Keratinocyte (primary cell): ENCODE data around the gene PACSIN2. TPM values are rescaled to one million over a fixed set of nuclear protein-coding genes. Genes with fewer than 3 reads are reported as not detected.

Experiments
- DNase-seq: peaks from one replicate; pipeline ENCODE4 v3.0.0-alpha.2; 2011; ENCODE audit warnings: low read depth, missing footprints, low spot score
- FAIRE-seq: peaks from 2 replicates; lab custom pipeline; 2011; peaks lifted over from hg19 to GRCh38; lab: Jason Lieb, UNC
- H2AFZ ChIP-seq: 2 replicates; pipeline ENCODE4 v1.6.0; 2012; ENCODE audit warnings: low read length, control low read depth, inconsistent platforms; ENCODE audit not compliant: control insufficient read depth
- H3K27ac ChIP-seq: 2 replicates; pipeline ENCODE4 v1.5.1; 2011; ENCODE audit warnings: low read length; ENCODE audit not compliant: control insufficient read depth, insufficient read depth
- H3K27me3 ChIP-seq: 3 replicates; pipeline ENCODE4 v1.6.0; 2011; ENCODE audit warnings: low read length; ENCODE audit not compliant: control insufficient read depth, insufficient read depth; ENCODE audit errors: extremely low read depth
- H3K36me3 ChIP-seq, 2 experiments: 2 replicates in 1 of 2; 3 replicates in 1 of 2; pipeline ENCODE4 v1.5.1; 2011; ENCODE audit warnings: low read length in 2 of 2, mild to moderate bottlenecking in 1 of 2; ENCODE audit not compliant: control insufficient read depth in 2 of 2, insufficient read depth in 2 of 2; ENCODE audit errors: extremely low read depth in 1 of 2
- H3K4me1 ChIP-seq: 3 replicates; pipeline ENCODE4 v1.5.1; 2011; ENCODE audit warnings: low read length; ENCODE audit not compliant: control insufficient read depth, insufficient read depth; ENCODE audit errors: extremely low read depth
- H3K4me2 ChIP-seq: 3 replicates; pipeline ENCODE4 v1.6.0; 2011; ENCODE audit warnings: low read depth, low read length; ENCODE audit not compliant: control insufficient read depth, insufficient read depth; ENCODE audit errors: extremely low read depth
- H3K4me3 ChIP-seq, 3 experiments: fragments of 200-600 bp in 1 of 3; sonication (generic) in 1 of 3; 2 replicates in 2 of 3; 3 replicates in 1 of 3; pipeline ENCODE4 v1.5.1; 2011 to 2016; ENCODE audit warnings: low read length in 3 of 3, mild to moderate bottlenecking in 3 of 3, control low read depth in 2 of 3, inconsistent platforms in 1 of 3, low read depth in 1 of 3, mixed read lengths in 1 of 3, mixed run types in 1 of 3, moderate library complexity in 1 of 3; ENCODE audit not compliant: control insufficient read depth in 2 of 3, insufficient read depth in 2 of 3; ENCODE audit errors: extremely low read depth in 1 of 3
- H3K79me2 ChIP-seq: 2 replicates; pipeline ENCODE4 v1.6.0; 2012; ENCODE audit warnings: low read length; ENCODE audit not compliant: control insufficient read depth, insufficient read depth
- H3K9ac ChIP-seq: 3 replicates; pipeline ENCODE4 v1.6.0; 2011; ENCODE audit warnings: low read length; ENCODE audit not compliant: control insufficient read depth, insufficient read depth; ENCODE audit errors: extremely low read depth
- H3K9me1 ChIP-seq: 3 replicates; pipeline ENCODE4 v1.6.0; 2011; ENCODE audit warnings: low read length; ENCODE audit not compliant: control insufficient read depth, insufficient read depth; ENCODE audit errors: extremely low read depth
- H3K9me3 ChIP-seq: 2 replicates; pipeline ENCODE4 v1.5.1; 2012; ENCODE audit warnings: low read depth, low read length; ENCODE audit not compliant: control insufficient read depth
- H4K20me1 ChIP-seq: 3 replicates; pipeline ENCODE4 v1.6.0; 2011; ENCODE audit warnings: low read length; ENCODE audit not compliant: control insufficient read depth, insufficient read depth; ENCODE audit errors: extremely low read depth
- EZH2 ChIP-seq: IDR thresholded peaks from one replicate; pipeline ENCODE4 v1.6.1; 2012; ENCODE audit warnings: inconsistent platforms, mild to moderate bottlenecking, low read length, moderate library complexity
- dilution Hi-C: fragments of 300-500 bp; cut with MboI; formaldehyde crosslinking; loops from one replicate; pipeline ENCODE4 v1.7.0; 2020; ENCODE audit warnings: low sequenced_read_pairs; ENCODE audit not compliant: extremely low pct_ligation_motif_present
- polyA plus RNA-seq, 5 experiments: library from polyadenylated mRNA; depleted of rRNA in 3 of 5; stranded (reverse) in 3 of 5; stranded (forward) in 1 of 5; unstranded in 1 of 5; fragments of >200 nt; gene quantifications; 1 replicate in 1 of 5; 2 replicates in 3 of 5; 3 replicates in 1 of 5; pipeline versions ENCODE4 v1.2.1 to v1.2.3, GENCODE V29; 2011 to 2012; ENCODE audit warnings: missing spikeins in 2 of 5, low read depth in 1 of 5, low replicate concordance in 1 of 5
- TF ChIP-seq, protein P1 (sequence below), 3 experiments: IDR thresholded peaks in 1 of 3; conservative IDR thresholded peaks in 1 of 3; optimal IDR thresholded peaks in 1 of 3; 2 replicates in 2 of 3; 3 replicates in 1 of 3; pipeline versions ENCODE3 to v1.5.1; 2011; ENCODE audit warnings: low read length in 3 of 3, mild to moderate bottlenecking in 3 of 3, moderate library complexity in 2 of 3, control low read depth in 1 of 3, inconsistent platforms in 1 of 3; ENCODE audit not compliant: insufficient read depth in 2 of 3; ENCODE audit errors: extremely low read depth in 1 of 3

PACSIN2 gene
- polyA plus RNA-seq, 1 donor (not counting 4 experiments of a cell fraction or from before 2014, with no cell fraction given): 55.5 TPM

DNA sequence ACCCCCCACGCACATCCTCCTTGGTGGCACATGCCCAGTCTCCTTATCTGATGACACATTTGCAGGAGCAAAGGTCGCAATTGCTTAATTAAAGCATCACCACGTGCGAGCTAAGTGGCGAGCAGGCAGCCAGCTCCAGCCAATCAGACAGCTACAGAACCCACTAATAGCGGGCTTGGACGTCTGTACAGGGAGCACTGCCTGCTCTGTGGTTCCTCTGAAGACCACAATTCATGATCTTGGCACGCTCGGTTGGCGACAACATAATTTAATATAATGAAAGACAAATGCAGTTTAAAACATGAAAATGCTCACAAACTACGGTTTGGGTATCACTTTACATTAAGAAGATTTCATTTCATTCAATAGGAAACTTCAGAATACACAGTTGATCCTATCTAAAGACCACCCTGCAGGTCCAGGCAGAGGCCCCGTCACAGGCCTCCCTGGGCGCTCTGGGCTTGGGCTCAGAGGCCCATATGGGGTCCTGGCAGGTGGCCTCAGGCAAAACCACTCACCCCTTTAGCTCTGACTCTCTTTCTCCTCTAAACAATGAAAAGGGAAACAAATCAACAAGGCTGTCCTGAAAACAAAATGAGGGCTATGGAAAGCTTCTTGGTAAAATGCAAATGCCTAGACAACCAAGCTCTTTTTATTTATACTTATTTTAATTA lies 10.4 kb downstream of the PACSIN2 start:
- FAIRE-seq: no peak
- peaks cover 74% of the 10 kb centered on the region for H3K4me1 ChIP-seq
- H3K36me3 ChIP-seq: peaks cover 0 to 3% of the 10 kb centered on the region in 2 experiments
- peaks cover 26% of the 10 kb centered on the region for H3K9me1 ChIP-seq
- DNase-seq: no peak
- H4K20me1 ChIP-seq: peaks cover 19% of the 10 kb centered on the region
- no peak overlapping the region for H3K4me3 ChIP-seq
- H3K79me2 ChIP-seq: peaks cover 93% of the 10 kb centered on the region
- TF ChIP-seq, protein P1, sequence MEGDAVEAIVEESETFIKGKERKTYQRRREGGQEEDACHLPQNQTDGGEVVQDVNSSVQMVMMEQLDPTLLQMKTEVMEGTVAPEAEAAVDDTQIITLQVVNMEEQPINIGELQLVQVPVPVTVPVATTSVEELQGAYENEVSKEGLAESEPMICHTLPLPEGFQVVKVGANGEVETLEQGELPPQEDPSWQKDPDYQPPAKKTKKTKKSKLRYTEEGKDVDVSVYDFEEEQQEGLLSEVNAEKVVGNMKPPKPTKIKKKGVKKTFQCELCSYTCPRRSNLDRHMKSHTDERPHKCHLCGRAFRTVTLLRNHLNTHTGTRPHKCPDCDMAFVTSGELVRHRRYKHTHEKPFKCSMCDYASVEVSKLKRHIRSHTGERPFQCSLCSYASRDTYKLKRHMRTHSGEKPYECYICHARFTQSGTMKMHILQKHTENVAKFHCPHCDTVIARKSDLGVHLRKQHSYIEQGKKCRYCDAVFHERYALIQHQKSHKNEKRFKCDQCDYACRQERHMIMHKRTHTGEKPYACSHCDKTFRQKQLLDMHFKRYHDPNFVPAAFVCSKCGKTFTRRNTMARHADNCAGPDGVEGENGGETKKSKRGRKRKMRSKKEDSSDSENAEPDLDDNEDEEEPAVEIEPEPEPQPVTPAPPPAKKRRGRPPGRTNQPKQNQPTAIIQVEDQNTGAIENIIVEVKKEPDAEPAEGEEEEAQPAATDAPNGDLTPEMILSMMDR (optimal IDR thresholded peaks at IDR 0.05 in 1 of 3, IDR thresholded peaks at IDR 0.05 in 1 of 3, conservative IDR thresholded peaks at IDR 0.05 in 1 of 3; ENCODE audit: extremely low read depth in 1 of 3, insufficient read depth in 2 of 3, low read length in 3 of 3): no peak
- no peak for TF ChIP-seq EZH2
- H2AFZ ChIP-seq: no peak overlapping the region
- no peaks in the 10 kb centered on the region for H3K9me3 ChIP-seq
- H3K9ac ChIP-seq: no peak overlapping the region
- no peak overlapping the region for H3K4me2 ChIP-seq
- H3K27me3 ChIP-seq: no peaks in the 10 kb centered on the region
- dilution Hi-C loops: no loop called here
- H3K27ac ChIP-seq: peak overlapping the region; percentile 71

- Histone ChIP-seq H3K27me3 (no peaks in the 10 kb centered on the region), H3K9me3 (no peaks in the 10 kb centered on the region), H2AFZ (no peak overlapping the region), H3K27ac (peak overlapping the region; percentile 92), H3K4me2 (peak overlapping the region; percentile 75), H3K36me3 (peaks cover 0 to 3% of the 10 kb centered on the region in 2 experiments), H3K9me1 (peaks cover 21% of the 10 kb centered on the region), H3K4me1 (peaks cover 78% of the 10 kb centered on the region), H3K9ac (peak overlapping the region; percentile 32), H3K4me3 (peak overlapping the region in 2 of 3 experiments; percentile 19 to 22), H3K79me2 (peaks cover 91% of the 10 kb centered on the region), H4K20me1 (peaks cover 11% of the 10 kb centered on the region)
- dilution Hi-C loops: no loop called here
- FAIRE-seq (peak; percentile 97), DNase-seq (no peak)
- TF ChIP-seq, protein P1 (optimal IDR thresholded peaks at IDR 0.05 in 1 of 3, IDR thresholded peaks at IDR 0.05 in 1 of 3, conservative IDR thresholded peaks at IDR 0.05 in 1 of 3; ENCODE audit: extremely low read depth in 1 of 3, insufficient read depth in 2 of 3, low read length in 3 of 3): no peak
- no peak for TF ChIP-seq EZH2
Measured at GRCh38 chr22:43002202-43002586, 12.8 kb downstream of the PACSIN2 start.
